ENCODE results near the gene MTSS2.

Gene MTSS2

GRCh38 chr16:70715860-70716357 is 30.1 kb upstream of the MTSS2 start:
- no peak overlapping the region for H2AFZ ChIP-seq (ENCODE audit: low read depth, low read length)
- no peak overlapping the region for H3K4me3 ChIP-seq (ENCODE audit: low read length)
- H3K4me2 ChIP-seq (ENCODE audit: low read length) = no peak overlapping the region
- H3K36me3 ChIP-seq (replicated peaks; ENCODE audit: low read depth, low read length) = no peaks in the 10 kb centered on the region
- no peak overlapping the region for H3K9ac ChIP-seq (ENCODE audit: low read length)
- no peaks in the 10 kb centered on the region for H3K27me3 ChIP-seq (ENCODE audit: low read depth, low read length)
- H3K9me3 ChIP-seq (ENCODE audit: insufficient read depth, low read length) = no peaks in the 10 kb centered on the region
- H3K4me1 ChIP-seq (ENCODE audit: low read length) = no peaks in the 10 kb centered on the region
- no peaks in the 10 kb centered on the region for H3K79me2 ChIP-seq (ENCODE audit: low read length)
- H3K27ac ChIP-seq (ENCODE audit: low read length) = no peak overlapping the region
- TF ChIP-seq EZH2phosphoT487 (IDR thresholded peaks at IDR 0.05; ENCODE audit: low read depth) (no peak), CTCF (IDR thresholded peaks at IDR 0.05; ENCODE audit: low read depth, low read length) (no peak)
- 0 out of 2 replicates have a peak, but pooled peaks cover 2% of the 10 kb centered on the region for H4K20me1 ChIP-seq (ENCODE audit: insufficient read depth, low read length)

- TF ChIP-seq EZH2phosphoT487 (IDR thresholded peaks at IDR 0.05; ENCODE audit: low read depth) = no peak
- no peak for TF ChIP-seq CTCF (IDR thresholded peaks at IDR 0.05; ENCODE audit: low read depth, low read length)
- no peak overlapping the region for H3K9ac ChIP-seq (ENCODE audit: low read length)
- H3K36me3 ChIP-seq (replicated peaks; ENCODE audit: low read depth, low read length) = no peaks in the 10 kb centered on the region
- no peak overlapping the region for H3K4me2 ChIP-seq (ENCODE audit: low read length)
- no peaks in the 10 kb centered on the region for H3K27me3 ChIP-seq (ENCODE audit: low read depth, low read length)
- no peak overlapping the region for H3K4me3 ChIP-seq (ENCODE audit: low read length)
- no peaks in the 10 kb centered on the region for H3K4me1 ChIP-seq (ENCODE audit: low read length)
- H3K27ac ChIP-seq (ENCODE audit: low read length) = no peak overlapping the region
- 0 out of 2 replicates have a peak, but pooled peaks cover under 1% of the 10 kb centered on the region for H4K20me1 ChIP-seq (ENCODE audit: insufficient read depth, low read length)
- no peaks in the 10 kb centered on the region for H3K79me2 ChIP-seq (ENCODE audit: low read length)
- H3K9me3 ChIP-seq (ENCODE audit: insufficient read depth, low read length) = no peaks in the 10 kb centered on the region
- H2AFZ ChIP-seq (ENCODE audit: low read depth, low read length) = no peak overlapping the region
Measured at GRCh38 chr16:70715055-70715858, 29.4 kb upstream of the MTSS2 start.

- no peak for TF ChIP-seq CTCF (IDR thresholded peaks at IDR 0.05; ENCODE audit: low read depth, low read length)
- TF ChIP-seq EZH2phosphoT487 (IDR thresholded peaks at IDR 0.05; ENCODE audit: low read depth) = no peak
- Histone ChIP-seq H3K27me3 (ENCODE audit: low read depth, low read length) (no peaks in the 10 kb centered on the region), H3K36me3 (replicated peaks; ENCODE audit: low read depth, low read length) (no peaks in the 10 kb centered on the region), H3K9me3 (ENCODE audit: insufficient read depth, low read length) (no peaks in the 10 kb centered on the region), H4K20me1 (ENCODE audit: insufficient read depth, low read length) (no peaks in the 10 kb centered on the region), H3K4me1 (ENCODE audit: low read length) (no peaks in the 10 kb centered on the region), H3K9ac (ENCODE audit: low read length) (no peak overlapping the region), H3K4me2 (ENCODE audit: low read length) (no peak overlapping the region), H3K79me2 (ENCODE audit: low read length) (no peaks in the 10 kb centered on the region), H3K27ac (ENCODE audit: low read length) (no peak overlapping the region), H2AFZ (ENCODE audit: low read depth, low read length) (no peak overlapping the region), H3K4me3 (ENCODE audit: low read length) (no peak overlapping the region)
Measured at GRCh38 chr16:70714581-70715054, 28.8 kb upstream of the MTSS2 start.

GRCh38 chr16:70713824-70714223 is 28.0 kb upstream of the MTSS2 start:
- H3K36me3 ChIP-seq (replicated peaks; ENCODE audit: low read depth, low read length) = no peaks in the 10 kb centered on the region
- no peaks in the 10 kb centered on the region for H3K9me3 ChIP-seq (ENCODE audit: insufficient read depth, low read length)
- H3K79me2 ChIP-seq (ENCODE audit: low read length) = no peaks in the 10 kb centered on the region
- no peak overlapping the region for H3K4me2 ChIP-seq (ENCODE audit: low read length)
- H3K9ac ChIP-seq (ENCODE audit: low read length) = no peak overlapping the region
- H3K4me1 ChIP-seq (ENCODE audit: low read length) = no peaks in the 10 kb centered on the region
- H2AFZ ChIP-seq (ENCODE audit: low read depth, low read length) = no peak overlapping the region
- no peaks in the 10 kb centered on the region for H4K20me1 ChIP-seq (ENCODE audit: insufficient read depth, low read length)
- TF ChIP-seq EZH2phosphoT487 (IDR thresholded peaks at IDR 0.05; ENCODE audit: low read depth) (no peak), CTCF (IDR thresholded peaks at IDR 0.05; ENCODE audit: low read depth, low read length) (no peak)
- H3K27ac ChIP-seq (ENCODE audit: low read length) = no peak overlapping the region
- no peak overlapping the region for H3K4me3 ChIP-seq (ENCODE audit: low read length)
- H3K27me3 ChIP-seq (ENCODE audit: low read depth, low read length) = no peaks in the 10 kb centered on the region

Data from OCI-LY3 (cell line).